PC-9 (cell line): ENCODE results near the gene GTF2H3. TPM values are rescaled to one million over a fixed set of nuclear protein-coding genes. Genes with fewer than 3 reads are reported as not detected.

Experiments used
- BruUV-seq: library from RNA; stranded (reverse); fragments of 400-500 nt; replicated peaks from 2 replicates; lab custom pipeline; 2021; lab: Mats Ljungman, UMichigan
- CTCF ChIA-PET: fragments of 300-600 bp; sonication (Branson Sonifier 250); formaldehyde crosslinking; loops from one replicate; lab custom pipeline; 2022; ENCODE audit warnings: antibody characterized with exemption; lab: Charles Lee
- POLR2A ChIA-PET: fragments of 300-600 bp; sonication (Branson Sonifier 250); formaldehyde crosslinking; loops from one replicate; lab custom pipeline; 2022; ENCODE audit warnings: antibody characterized with exemption; ENCODE audit not compliant: unreplicated experiment; lab: Charles Lee
- DNase-seq, 2 experiments: peaks; one replicate each; pipeline versions ENCODE4 v3.0.0 to v3.0.0-alpha.2; 2015 to 2022; ENCODE audit warnings: mixed read lengths in 1 of 2
- H2AFZ ChIP-seq: fragments of 200-600 bp; sonication (generic); 2 replicates; pipeline ENCODE4 v1.8.1; 2017; ENCODE audit warnings: antibody characterized with exemption
- H3F3A ChIP-seq: fragments of 200-600 bp; sonication (generic); 2 replicates; pipeline ENCODE4 v1.8.1; 2017; ENCODE audit warnings: antibody characterized with exemption, mild to moderate bottlenecking, low read depth; ENCODE audit not compliant: insufficient read depth
- H3K27ac ChIP-seq: fragments of 200-600 bp; sonication (generic); 2 replicates; pipeline ENCODE4 v1.6.1; 2016; ENCODE audit warnings: mixed run types
- H3K27me3 ChIP-seq: fragments of 200-600 bp; sonication (generic); 2 replicates; pipeline ENCODE4 v1.6.1; 2016; ENCODE audit warnings: low read depth, mixed run types; ENCODE audit not compliant: insufficient read depth
- H3K36me3 ChIP-seq: fragments of 200-600 bp; sonication (generic); 2 replicates; pipeline ENCODE4 v1.6.1; 2016; ENCODE audit warnings: low read depth, mixed run types
- H3K4me1 ChIP-seq: fragments of 200-600 bp; sonication (generic); replicated peaks from 2 replicates; pipeline ENCODE4 v1.6.1; 2016; ENCODE audit warnings: mixed run types; ENCODE audit not compliant: insufficient read depth
- H3K4me2 ChIP-seq: fragments of 200-600 bp; sonication (generic); 2 replicates; pipeline ENCODE4 v1.6.1; 2017; ENCODE audit warnings: mixed run types
- H3K4me3 ChIP-seq: fragments of 200-600 bp; sonication (generic); 2 replicates; pipeline ENCODE4 v1.6.1; 2016; ENCODE audit warnings: mixed run types
- H3K79me2 ChIP-seq: fragments of 200-600 bp; sonication (generic); 2 replicates; pipeline ENCODE4 v1.6.1; 2017; ENCODE audit warnings: low read depth, mixed run types
- H3K9me2 ChIP-seq: fragments of 200-600 bp; sonication (generic); 2 replicates; pipeline ENCODE4 v1.8.1; 2017; ENCODE audit warnings: mild to moderate bottlenecking; ENCODE audit not compliant: insufficient read depth
- H3K9me3 ChIP-seq: fragments of 200-600 bp; sonication (generic); 2 replicates; pipeline ENCODE4 v1.8.1; 2016; ENCODE audit warnings: low read depth; ENCODE audit not compliant: insufficient read depth
- H4K20me1 ChIP-seq: fragments of 200-600 bp; sonication (generic); 2 replicates; pipeline ENCODE4 v1.8.1; 2017; ENCODE audit not compliant: insufficient read depth
- CTCF ChIP-seq: fragments of 200-600 bp; sonication (generic); conservative IDR thresholded peaks from 2 replicates; pipeline ENCODE4 v1.6.1; 2017; ENCODE audit warnings: mixed run types, antibody characterized with exemption, mild to moderate bottlenecking, moderate library complexity
- EZH2 ChIP-seq: fragments of 200-600 bp; sonication (generic); IDR thresholded peaks from 2 replicates; pipeline ENCODE4 v1.8.0; 2017; ENCODE audit warnings: antibody characterized with exemption, low read depth
- intact Hi-C: fragments of 100-400 bp; cut with micrococcal nuclease; formaldehyde crosslinking; loops from one replicate; pipeline ENCODE4 v1.10.0; 2022; ENCODE audit not compliant: unreplicated experiment
- total RNA-seq: library from RNA; stranded (reverse); gene quantifications from 2 replicates; pipeline ENCODE4 v1.2.3, GENCODE V29; 2021

The GTF2H3 gene
- total RNA-seq, 1 experiment from 2014 or later: 42.9 TPM

DNA sequence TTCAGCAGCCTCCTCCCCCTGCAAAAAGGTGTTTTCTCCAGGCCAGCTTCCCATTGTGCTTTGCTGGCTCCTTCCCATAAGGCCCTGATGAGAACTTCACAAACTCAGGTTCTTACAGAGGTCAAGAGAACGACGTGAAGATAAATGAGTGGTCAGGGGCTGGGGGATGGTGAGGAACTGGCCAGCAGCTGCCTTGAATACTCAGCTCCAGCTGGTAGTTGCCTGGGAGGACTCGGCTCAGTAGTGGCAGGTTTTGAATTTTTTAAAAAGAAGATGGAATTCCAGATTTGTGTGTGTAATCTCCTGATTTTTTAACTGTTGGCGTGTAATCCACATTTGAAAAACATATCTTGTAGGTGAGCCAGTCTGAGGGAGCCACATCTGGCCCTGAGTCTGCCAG, 25.9 kb upstream of the GTF2H3 start:
- no TSS peak for BruUV-seq
- ChIA-PET POLR2A (no interaction called here), CTCF (no interaction called here)
- no peak overlapping the region for H3K4me3 ChIP-seq
- no peaks in the 10 kb centered on the region for H3K9me3 ChIP-seq
- peaks cover 12% of the 10 kb centered on the region; the same call in 1 of the 2 replicates for H3K36me3 ChIP-seq
- no peak for TF ChIP-seq CTCF
- no peak for TF ChIP-seq EZH2
- H3K27ac ChIP-seq: no peak overlapping the region
- no peak overlapping the region for H3K4me2 ChIP-seq
- H3F3A ChIP-seq: peaks cover 3% of the 10 kb centered on the region; the same call in 1 of the 2 replicates
- no peaks in the 10 kb centered on the region for H3K9me2 ChIP-seq
- no peaks in the 10 kb centered on the region for H3K27me3 ChIP-seq
- intact Hi-C loops: loop anchor here (10.0 kb wide), 1 partner anchor 633 kb away; the partner anchor contains the start of gene OGFOD2
- no peak overlapping the region for H2AFZ ChIP-seq
- H4K20me1 ChIP-seq: peaks cover 4% of the 10 kb centered on the region; the same call in 1 of the 2 replicates
- DNase-seq: no peak
- 0 out of 2 replicates have a peak, but pooled peaks cover 4% of the 10 kb centered on the region for H3K4me1 ChIP-seq
- peaks cover 30% of the 10 kb centered on the region for H3K79me2 ChIP-seq

- Histone ChIP-seq H3K27me3 (no peaks in the 10 kb centered on the region), H2AFZ (no peak overlapping the region), H3K4me2 (no peak overlapping the region), H3K27ac (no peak overlapping the region), H3F3A (peaks cover 3% of the 10 kb centered on the region; the same call in 1 of the 2 replicates), H3K4me1 (0 out of 2 replicates have a peak, but pooled peaks cover under 1% of the 10 kb centered on the region), H3K36me3 (peaks cover 15% of the 10 kb centered on the region), H3K79me2 (peaks cover 26% of the 10 kb centered on the region), H3K9me3 (no peaks in the 10 kb centered on the region), H3K4me3 (no peak overlapping the region), H3K9me2 (no peaks in the 10 kb centered on the region), H4K20me1 (peaks cover 4% of the 10 kb centered on the region; the same call in 1 of the 2 replicates)
- no TSS peak for BruUV-seq
- intact Hi-C loops: loop anchor here (10.0 kb wide), 1 partner anchor 633 kb away; the partner anchor contains the start of gene OGFOD2
- DNase-seq: no peak
- POLR2A ChIA-PET: no interaction called here
- CTCF ChIA-PET: no interaction called here
- TF ChIP-seq CTCF: no peak
- no peak for TF ChIP-seq EZH2
These were observed 25.4 kb upstream of the GTF2H3 start for GRCh38 chr12:123608182-123608581.

- intact Hi-C loops: no loop called here
- no TSS peak for BruUV-seq
- no peak for TF ChIP-seq EZH2
- no peak for TF ChIP-seq CTCF
- H3K9me2 ChIP-seq: no peaks in the 10 kb centered on the region
- H2AFZ ChIP-seq: no peak overlapping the region
- H3K79me2 ChIP-seq: no peaks in the 10 kb centered on the region
- no peak overlapping the region for H3K4me2 ChIP-seq
- H3K9me3 ChIP-seq: no peaks in the 10 kb centered on the region
- no peak for DNase-seq
- H4K20me1 ChIP-seq: no peaks in the 10 kb centered on the region; the same call in 1 of the 2 replicates
- ChIA-PET POLR2A (no interaction called here), CTCF (no interaction called here)
- H3K36me3 ChIP-seq: peaks cover 28% of the 10 kb centered on the region
- H3F3A ChIP-seq: peaks cover 4% of the 10 kb centered on the region; the same call in 1 of the 2 replicates
- no peaks in the 10 kb centered on the region for H3K27me3 ChIP-seq
- no peak overlapping the region for H3K27ac ChIP-seq
- H3K4me3 ChIP-seq: no peak overlapping the region
- no peaks in the 10 kb centered on the region for H3K4me1 ChIP-seq
These were observed 19.5 kb upstream of the GTF2H3 start for GRCh38 chr12:123614110-123614509.
